ENCODE measurements around the gene BAG1. TPM values are rescaled to one million over a fixed set of nuclear protein-coding genes. Genes with fewer than 3 reads are reported as not detected.
A peak's percentile ranks its signal among the peaks of the same experiment; 100 is the strongest.

Gene BAG1
- total RNA-seq, 1 experiment from 2014 or later, result 51.2 TPM

GRCh38 chr9:33288235-33288634 lies 23.7 kb upstream of the BAG1 start:
- no peak overlapping the region for H3K4me3 Mint-ChIP-seq (ENCODE audit: unreplicated experiment)
- Histone ChIP-seq H3K4me1 (peaks cover 11% of the 10 kb centered on the region; the same call in 1 of the 2 replicates), H3K4me3 (ENCODE audit: low read depth, low read length) (no peak overlapping the region), H3K36me3 (ENCODE audit: control insufficient read depth, insufficient read depth, low read length) (no peaks in the 10 kb centered on the region), H3K9me3 (no peaks in the 10 kb centered on the region), H3K27me3 (replicated peaks; ENCODE audit: control insufficient read depth, insufficient read depth, low read length) (no peaks in the 10 kb centered on the region)
- DNase-seq, result no peak
- intact Hi-C loops (cut with micrococcal nuclease; ENCODE audit: unreplicated experiment), result no loop called here
- no peak for TF ChIP-seq CTCF (IDR thresholded peaks at IDR 0.05; ENCODE audit: insufficient read depth in 1 of 2, low read depth in 1 of 2, low read length in 1 of 2, severe bottlenecking in 1 of 2, unreplicated experiment in 1 of 2)
- ChIA-PET POLR2A (no interaction called here), CTCF (no interaction called here)
- H3K36me3 Mint-ChIP-seq (ENCODE audit: insufficient read depth, unreplicated experiment), result peaks cover 25% of the 10 kb centered on the region
- no TSS peak for BruUV-seq (replicated peaks)
- H3K9me3 Mint-ChIP-seq (ENCODE audit: unreplicated experiment), result no peaks in the 10 kb centered on the region
- peaks cover 12% of the 10 kb centered on the region for H3K4me1 Mint-ChIP-seq (ENCODE audit: low read depth, unreplicated experiment)
- no peak overlapping the region for H3K27ac Mint-ChIP-seq (ENCODE audit: unreplicated experiment)
- H3K27me3 Mint-ChIP-seq (ENCODE audit: insufficient read depth, unreplicated experiment), result no peaks in the 10 kb centered on the region

GRCh38 chr9:33287087-33287490 lies 22.6 kb upstream of the BAG1 start:
- no TSS peak for BruUV-seq (replicated peaks)
- peak; percentile 44 to 54 for DNase-seq
- no peaks in the 10 kb centered on the region for H3K9me3 ChIP-seq
- ChIA-PET CTCF (interaction anchor here (0.8 to 1.0 kb wide), 2 partner anchors 8 to 47 kb away, joined by 3 read pairs; partner anchors contain the start of gene SPINK4), POLR2A (no interaction called here)
- no peaks in the 10 kb centered on the region for H3K36me3 ChIP-seq (ENCODE audit: control insufficient read depth, insufficient read depth, low read length)
- no peak overlapping the region for H3K4me3 ChIP-seq (ENCODE audit: low read depth, low read length)
- 0 out of 2 replicates have a peak, but pooled peaks cover 7% of the 10 kb centered on the region for H3K4me1 ChIP-seq
- Mint-ChIP-seq H3K36me3 (ENCODE audit: insufficient read depth, unreplicated experiment) (peaks cover 19% of the 10 kb centered on the region), H3K27me3 (ENCODE audit: insufficient read depth, unreplicated experiment) (no peaks in the 10 kb centered on the region), H3K27ac (ENCODE audit: unreplicated experiment) (no peak overlapping the region), H3K4me1 (ENCODE audit: low read depth, unreplicated experiment) (peaks cover 2% of the 10 kb centered on the region), H3K4me3 (ENCODE audit: unreplicated experiment) (no peak overlapping the region), H3K9me3 (ENCODE audit: unreplicated experiment) (no peaks in the 10 kb centered on the region)
- intact Hi-C loops (cut with micrococcal nuclease; ENCODE audit: unreplicated experiment), result loop anchor here (1.0 kb wide), 1 partner anchor 58 kb away; no protein-coding TSS in a partner anchor
- no peaks in the 10 kb centered on the region for H3K27me3 ChIP-seq (replicated peaks; ENCODE audit: control insufficient read depth, insufficient read depth, low read length)
- peak; percentile 49 to 56 for TF ChIP-seq CTCF (IDR thresholded peaks at IDR 0.05; ENCODE audit: insufficient read depth in 1 of 2, low read depth in 1 of 2, low read length in 1 of 2, severe bottlenecking in 1 of 2, unreplicated experiment in 1 of 2)

GRCh38 chr9:33285502-33285901 lies 21.0 kb upstream of the BAG1 start:
- CTCF ChIA-PET, result no interaction called here
- Histone ChIP-seq H3K27me3 (replicated peaks; ENCODE audit: control insufficient read depth, insufficient read depth, low read length) (no peaks in the 10 kb centered on the region), H3K4me1 (no peaks in the 10 kb centered on the region), H3K36me3 (ENCODE audit: control insufficient read depth, insufficient read depth, low read length) (0 out of 2 replicates have a peak, but pooled peaks cover 2% of the 10 kb centered on the region), H3K4me3 (ENCODE audit: low read depth, low read length) (no peak overlapping the region), H3K9me3 (no peaks in the 10 kb centered on the region)
- Mint-ChIP-seq H3K27me3 (ENCODE audit: insufficient read depth, unreplicated experiment) (no peaks in the 10 kb centered on the region), H3K9me3 (ENCODE audit: unreplicated experiment) (no peaks in the 10 kb centered on the region), H3K4me3 (ENCODE audit: unreplicated experiment) (no peak overlapping the region), H3K4me1 (ENCODE audit: low read depth, unreplicated experiment) (no peaks in the 10 kb centered on the region), H3K36me3 (ENCODE audit: insufficient read depth, unreplicated experiment) (peaks cover 16% of the 10 kb centered on the region), H3K27ac (ENCODE audit: unreplicated experiment) (no peak overlapping the region)
- no TSS peak for BruUV-seq (replicated peaks)
- TF ChIP-seq CTCF (IDR thresholded peaks at IDR 0.05; ENCODE audit: insufficient read depth in 1 of 2, low read depth in 1 of 2, low read length in 1 of 2, severe bottlenecking in 1 of 2, unreplicated experiment in 1 of 2), result no peak
- intact Hi-C loops (cut with micrococcal nuclease; ENCODE audit: unreplicated experiment), result no loop called here
- POLR2A ChIA-PET, result interaction anchor here (0.6 kb wide), 1 partner anchor 21 kb away, joined by 9 read pairs; the partner anchor contains the start of genes BAG1 and CHMP5
- no peak for DNase-seq

Measured in Caco-2 (cell line).